Activated CD4-positive, CD25-positive, alpha-beta regulatory T cell treated with anti-CD3 and anti-CD28 coated beads, Interleukin-2, amount 50 U/mL, for 72 hours (primary cell): ENCODE measurements around the gene RBM15.
A peak's percentile ranks its signal among the peaks of the same experiment; 100 is the strongest.

Experiments
- DNase-seq: peaks from one replicate; pipeline ENCODE4 v3.0.0; 2021

Gene RBM15

GRCh38 chr1:110338886-110339406 lies at the start of gene RBM15:
TSS of gene RBM15 (plus strand) at chr1:110339377. CDS start at chr1:110339406, 29 bp downstream.
- DNase-seq, result peak; percentile 91

- DNase-seq, result no peak
These were observed 47.7 kb upstream of the RBM15 start for GRCh38 chr1:110291241-110292030.

- DNase-seq, result no peak
These were observed 47.0 kb upstream of the RBM15 start for GRCh38 chr1:110292031-110292741.

GRCh38 chr1:110293601-110294104 lies 45.5 kb upstream of the RBM15 start:
- DNase-seq, result no peak

GRCh38 chr1:110294308-110294707 lies 44.9 kb upstream of the RBM15 start:
- DNase-seq, result no peak

- DNase-seq, result no peak
These were observed 40.2 kb upstream of the RBM15 start for GRCh38 chr1:110298991-110299390.

- no peak for DNase-seq
These were observed 38.6 kb upstream of the RBM15 start for GRCh38 chr1:110300412-110301085.

- no peak for DNase-seq
These were observed 36.3 kb upstream of the RBM15 start for GRCh38 chr1:110302836-110303235.

- DNase-seq, result no peak
These were observed 33.2 kb upstream of the RBM15 start for GRCh38 chr1:110305900-110306420.

- no peak for DNase-seq
These were observed 31.8 kb upstream of the RBM15 start for GRCh38 chr1:110307239-110307974.

GRCh38 chr1:110308247-110308646 lies 30.9 kb upstream of the RBM15 start:
- DNase-seq, result no peak

GRCh38 chr1:110309139-110309538 lies 30.0 kb upstream of the RBM15 start:
- DNase-seq, result no peak

GRCh38 chr1:110309767-110310166 lies 29.4 kb upstream of the RBM15 start:
- DNase-seq, result no peak

- DNase-seq, result no peak
These were observed 28.9 kb upstream of the RBM15 start for GRCh38 chr1:110310300-110310699.

GRCh38 chr1:110312188-110313121 lies 26.7 kb upstream of the RBM15 start:
- peak; percentile 62 for DNase-seq

GRCh38 chr1:110316735-110317134 lies 22.4 kb upstream of the RBM15 start:
- no peak for DNase-seq

GRCh38 chr1:110318046-110318445 lies 21.1 kb upstream of the RBM15 start:
- no peak for DNase-seq

GRCh38 chr1:110319332-110320167 lies 19.6 kb upstream of the RBM15 start:
- DNase-seq, result no peak

GRCh38 chr1:110320168-110320518 lies 19.0 kb upstream of the RBM15 start:
- no peak for DNase-seq

GRCh38 chr1:110321045-110321444 lies 18.1 kb upstream of the RBM15 start:
- no peak for DNase-seq
